HG03066 (cell line): ENCODE data around the gene SHC3.

Experiments
- ATAC-seq: cut with Tn5 transposase; IDR thresholded peaks from one replicate; pipeline ENCODE4 v1.9.1; 2021; ENCODE audit warnings: low read depth; ENCODE audit not compliant: unreplicated experiment

The SHC3 gene

GRCh38 chr9:89006996-89007967 is 171.3 kb downstream of the SHC3 start:
- ATAC-seq, result no peak

DNA sequence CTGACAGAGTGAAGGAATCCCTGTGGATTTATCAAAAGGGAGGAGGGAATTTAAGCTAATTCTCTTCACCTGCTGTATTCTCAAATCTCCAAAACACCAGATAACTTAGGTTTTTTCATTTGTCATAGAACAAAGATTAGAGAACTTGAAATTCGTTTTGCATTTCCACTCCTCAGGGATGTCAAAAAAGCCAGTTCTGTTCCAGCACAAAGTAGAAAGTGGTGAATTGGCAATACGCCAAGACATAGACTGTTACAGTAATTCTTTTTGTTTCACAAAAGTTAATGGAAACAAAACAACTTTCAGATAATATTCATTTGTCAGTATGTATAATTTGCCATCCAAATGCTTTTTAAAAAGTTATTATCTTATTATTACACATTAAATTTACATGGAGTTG is 172.4 kb downstream of the SHC3 start:
- no peak for ATAC-seq

DNA sequence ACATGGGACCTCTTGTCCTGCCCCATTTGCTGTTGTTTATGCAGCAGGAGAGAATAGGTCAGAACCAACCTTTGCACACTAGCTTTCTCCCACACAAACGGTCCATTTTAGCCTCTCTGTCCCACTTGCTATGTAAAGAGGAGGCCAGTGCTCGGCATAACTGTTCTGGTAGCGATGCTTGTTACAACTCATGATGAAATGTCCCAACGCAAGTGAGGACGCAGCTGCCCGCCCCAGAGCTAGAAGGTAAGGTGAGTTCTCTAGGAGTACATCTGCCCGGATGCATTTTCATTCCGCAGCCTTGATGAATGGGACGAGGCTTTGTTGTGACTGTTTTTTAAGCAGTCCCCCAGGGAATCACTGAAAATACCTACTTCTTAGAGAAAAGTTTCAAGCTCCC is 173.3 kb downstream of the SHC3 start:
- ATAC-seq, result no peak

- ATAC-seq, result no peak
Measured at GRCh38 chr9:89002987-89003386, 175.6 kb downstream of the SHC3 start.

DNA sequence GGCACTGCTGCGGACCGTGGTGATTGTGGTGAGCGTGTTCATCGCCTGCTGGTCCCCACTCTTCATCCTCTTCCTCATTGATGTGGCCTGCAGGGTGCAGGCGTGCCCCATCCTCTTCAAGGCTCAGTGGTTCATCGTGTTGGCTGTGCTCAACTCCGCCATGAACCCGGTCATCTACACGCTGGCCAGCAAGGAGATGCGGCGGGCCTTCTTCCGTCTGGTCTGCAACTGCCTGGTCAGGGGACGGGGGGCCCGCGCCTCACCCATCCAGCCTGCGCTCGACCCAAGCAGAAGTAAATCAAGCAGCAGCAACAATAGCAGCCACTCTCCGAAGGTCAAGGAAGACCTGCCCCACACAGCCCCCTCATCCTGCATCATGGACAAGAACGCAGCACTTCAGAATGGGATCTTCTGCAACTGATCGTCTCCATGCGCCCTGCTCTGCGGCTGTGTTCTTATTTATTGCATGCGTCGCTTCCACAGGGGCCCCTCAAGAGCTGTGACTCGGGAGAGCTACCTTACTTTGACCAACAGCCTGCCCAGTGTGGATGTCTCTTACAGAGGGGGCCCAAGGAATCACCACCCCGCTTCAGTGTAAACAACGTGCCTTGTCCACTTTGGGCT is 176.6 kb downstream of the SHC3 start:
- no peak for ATAC-seq

GRCh38 chr9:89000973-89001916 is 177.4 kb downstream of the SHC3 start:
- no peak for ATAC-seq

GRCh38 chr9:89000371-89000781 is 178.2 kb downstream of the SHC3 start:
- no peak for ATAC-seq

DNA sequence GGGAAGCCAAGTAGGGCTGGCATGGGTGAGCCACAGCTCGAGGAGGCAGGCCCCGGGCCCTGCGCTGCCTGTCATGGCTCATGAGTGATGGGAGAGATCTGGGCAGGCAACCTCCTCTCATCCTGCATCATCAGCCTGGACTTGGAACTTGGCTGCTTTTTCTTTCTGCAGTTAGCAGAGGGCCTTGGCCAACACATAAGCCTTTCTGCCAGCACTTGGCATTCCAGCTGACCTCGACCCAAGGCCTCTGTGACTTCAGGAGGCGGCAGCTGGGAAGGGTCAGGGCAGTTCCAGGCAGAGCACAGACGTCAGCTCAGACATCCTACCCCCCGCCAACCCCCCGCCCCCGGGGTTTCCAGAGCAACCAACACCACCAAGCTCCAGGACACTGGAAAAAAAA is 179.7 kb downstream of the SHC3 start:
- no peak for ATAC-seq

DNA sequence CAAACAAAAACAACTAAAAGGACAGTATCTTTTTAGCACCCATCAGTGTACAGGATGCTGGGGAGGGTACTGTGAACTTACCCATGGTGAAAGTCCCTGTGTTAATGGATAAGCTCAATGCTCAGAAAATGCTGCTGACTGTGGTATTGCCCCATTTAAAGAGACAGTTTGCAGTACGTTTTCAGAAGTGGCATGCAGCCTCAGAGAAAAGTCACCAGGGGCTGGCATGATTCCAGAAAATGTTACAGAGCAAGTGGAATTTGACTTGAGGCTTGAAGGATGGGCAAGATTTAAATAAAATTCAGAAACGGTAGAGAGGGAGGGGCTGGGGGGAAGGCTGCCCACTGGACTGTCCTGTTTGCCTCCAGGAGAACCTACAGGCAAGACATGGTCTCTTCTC is 180.1 kb downstream of the SHC3 start:
- no peak for ATAC-seq

GRCh38 chr9:88997646-88998045 is 181.0 kb downstream of the SHC3 start:
- ATAC-seq, result no peak

DNA sequence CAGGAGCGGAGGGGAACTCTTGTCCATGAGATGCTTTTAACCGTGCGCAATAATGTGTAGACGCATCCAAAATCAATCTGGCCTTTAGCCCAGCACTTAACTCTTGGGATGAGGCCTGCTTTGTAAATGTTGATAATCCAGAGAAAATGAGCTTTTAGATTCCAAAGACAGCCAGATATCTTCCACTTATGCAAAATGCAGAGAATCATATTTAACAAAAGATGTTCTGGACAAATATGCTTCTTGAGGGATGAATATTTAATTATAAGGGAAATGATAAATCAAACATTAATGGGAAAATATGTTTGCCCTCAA is 181.7 kb downstream of the SHC3 start:
- no peak for ATAC-seq

GRCh38 chr9:88996046-88996920 is 182.3 kb downstream of the SHC3 start:
- no peak for ATAC-seq

GRCh38 chr9:88995627-88996026 is 183.0 kb downstream of the SHC3 start:
- no peak for ATAC-seq

DNA sequence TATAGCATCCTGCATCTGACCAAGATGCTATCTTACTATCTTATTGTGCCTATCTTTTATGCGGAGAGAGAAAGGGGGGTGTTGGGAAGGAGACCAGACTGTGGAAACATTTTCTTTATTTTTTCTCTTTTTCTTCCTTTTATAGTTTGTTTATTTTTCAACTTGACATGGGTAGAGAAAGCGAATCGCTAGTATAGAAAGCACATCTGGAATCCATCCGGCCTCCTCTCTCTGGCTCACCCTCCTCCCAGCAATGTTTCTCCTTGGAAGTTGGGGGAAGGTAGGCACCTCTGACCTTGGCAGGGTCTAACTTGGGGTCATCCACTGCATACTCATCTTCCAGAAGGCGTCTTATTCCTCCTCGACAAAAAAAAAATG is 183.4 kb downstream of the SHC3 start:
- no peak for ATAC-seq

- no peak for ATAC-seq
Measured at GRCh38 chr9:88994469-88995199, 184.0 kb downstream of the SHC3 start.

DNA sequence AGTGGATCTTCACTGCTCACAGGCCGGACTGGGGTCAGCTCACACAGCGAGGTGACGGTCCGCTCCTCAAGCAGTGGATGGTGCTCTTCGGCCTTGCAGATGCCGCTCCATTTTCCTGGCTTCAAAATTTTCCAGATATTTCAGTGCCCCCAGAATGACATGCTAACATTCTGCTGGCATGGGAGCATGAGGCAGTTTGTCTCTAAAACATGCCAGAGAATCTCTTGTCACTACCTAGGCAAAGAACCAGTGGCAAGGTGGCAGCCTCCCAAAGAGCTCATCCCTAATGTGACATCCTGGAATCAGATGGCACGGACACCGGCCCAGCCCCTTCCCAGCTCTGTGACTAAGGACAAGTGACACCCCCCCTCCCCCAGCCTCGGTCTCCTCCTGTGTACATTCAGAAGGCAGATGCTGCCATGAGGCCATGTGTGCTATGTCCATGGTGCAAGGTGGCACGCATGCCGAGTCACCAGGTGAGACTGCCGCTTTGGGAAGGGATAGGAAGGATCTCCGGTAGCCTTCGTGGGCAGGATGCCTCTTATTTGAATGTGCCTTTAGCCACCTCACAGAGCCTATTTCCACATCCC is 184.7 kb downstream of the SHC3 start:
- no peak for ATAC-seq

DNA sequence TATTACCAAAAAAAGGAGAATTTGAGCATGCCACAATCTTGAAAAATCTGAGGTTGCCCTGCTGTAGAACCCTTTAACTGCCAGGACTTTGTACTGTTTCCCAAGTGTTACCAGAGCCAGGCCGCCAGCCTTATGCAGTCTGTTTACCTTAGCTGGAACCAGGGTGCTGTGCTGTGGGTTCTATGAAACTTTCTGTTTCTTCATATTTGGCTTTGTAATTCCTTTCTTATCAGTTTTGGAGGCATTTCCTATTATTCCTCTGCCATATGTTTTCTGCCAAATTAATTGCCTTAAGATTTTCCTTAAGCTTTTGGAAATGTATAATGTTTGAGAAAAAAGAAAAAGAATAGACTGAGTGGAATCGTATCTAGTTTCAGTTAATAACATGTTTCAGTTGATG is 185.3 kb downstream of the SHC3 start:
- no peak for ATAC-seq

DNA sequence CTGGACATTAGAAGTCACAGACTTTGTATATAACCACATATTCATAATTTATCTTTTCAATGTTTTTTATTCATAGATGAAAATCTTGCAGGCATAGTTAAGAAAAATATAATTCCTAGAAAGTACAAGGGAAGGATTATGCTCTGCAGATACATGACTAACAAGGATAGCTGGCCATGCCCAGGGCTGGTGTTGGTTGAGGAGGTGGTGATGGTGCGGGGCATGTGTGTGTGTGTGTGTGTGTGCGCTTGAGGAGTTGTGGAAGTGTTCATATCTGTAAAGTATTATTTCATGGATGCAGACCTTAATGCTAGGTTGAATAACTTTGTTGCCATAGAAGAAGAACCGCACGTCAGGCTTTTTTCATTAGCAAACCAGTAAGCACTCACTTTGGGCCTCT is 186.1 kb downstream of the SHC3 start:
- ATAC-seq, result no peak
